HT-29 (cell line): Measurements from ENCODE around the gene RBP3. TPM values are rescaled to one million over a fixed set of nuclear protein-coding genes. Genes with fewer than 3 reads are reported as not detected.

Source experiments
- DNase-seq: peaks from one replicate; pipeline ENCODE4 v3.0.0-alpha.2; 2015; ENCODE audit warnings: low spot score
- total RNA-seq: library from RNA; depleted of rRNA; stranded (reverse); fragments of >200 nt; shearing (Covaris generic); gene quantifications from 2 replicates; pipeline ENCODE4 v1.2.3, GENCODE V29; 2014; rRNA removed

The RBP3 gene
- total RNA-seq, 1 experiment from 2014 or later = 0.20 TPM

- no peak for DNase-seq
Observed at GRCh38 chr10:47400251-47400650, 52.1 kb downstream of the RBP3 start.

- DNase-seq = no peak
Observed at GRCh38 chr10:47400786-47401185, 52.6 kb downstream of the RBP3 start.

GRCh38 chr10:47401210-47401609, 53.0 kb downstream of the RBP3 start:
- DNase-seq = no peak

GRCh38 chr10:47401874-47402640, 53.9 kb downstream of the RBP3 start:
- no peak for DNase-seq

GRCh38 chr10:47402641-47403301, 54.6 kb downstream of the RBP3 start:
- DNase-seq = peak; percentile 83

- DNase-seq = peak; percentile 35
Observed at GRCh38 chr10:47403446-47404318, 55.5 kb downstream of the RBP3 start.

GRCh38 chr10:47404446-47404845, 56.3 kb downstream of the RBP3 start:
- no peak for DNase-seq

GRCh38 chr10:47404937-47405336, 56.8 kb downstream of the RBP3 start:
- no peak for DNase-seq

GRCh38 chr10:47405857-47406547, 57.8 kb downstream of the RBP3 start:
- DNase-seq = peak; percentile 69

GRCh38 chr10:47406548-47406869, 58.3 kb downstream of the RBP3 start:
- no peak for DNase-seq

- peak; percentile 98 for DNase-seq
Observed at GRCh38 chr10:47406870-47407691, 58.9 kb downstream of the RBP3 start.

Other genes starting within 250 kb of the RBP3 start
- gene GDF10, start 48.2 kb upstream of the RBP3 start, total RNA-seq = not detected in 2 replicates
- not detected in 2 replicates for gene GDF2, start 25.9 kb upstream of the RBP3 start, total RNA-seq
- 6.6 and 6.8 TPM in 2 replicates for gene ZNF488, start 35.9 kb downstream of the RBP3 start, total RNA-seq
- not detected in 2 replicates for gene ANXA8, start 135.8 kb downstream of the RBP3 start, total RNA-seq
- gene FAM25G, start 143.3 kb downstream of the RBP3 start, total RNA-seq = not detected in 2 replicates
- 6.5 and 7.1 TPM in 2 replicates for gene AGAP9, start 175.3 kb downstream of the RBP3 start, total RNA-seq